GM19452 (cell line): ENCODE measurements around the gene ZSCAN10.
"Not testable (repeated sequence)": the region's sequence is repeated elsewhere in the genome, so short reads cannot be mapped to it uniquely, and the experiment has no call there.

ENCODE experiments used
- ATAC-seq: cut with Tn5 transposase; IDR thresholded peaks from one replicate; pipeline ENCODE4 v1.9.1; 2021; ENCODE audit not compliant: unreplicated experiment

The ZSCAN10 gene

GRCh38 chr16:3098459-3099394 is at the start of gene ZSCAN10:
ZSCAN10 (minus strand) TSS chr16:3099294; CDS start chr16:3092937, 6,357 bp downstream.
- no peak for ATAC-seq

- no peak for ATAC-seq
Measured at GRCh38 chr16:3148256-3149192, 49.4 kb upstream of the ZSCAN10 start.

- no peak for ATAC-seq
Measured at GRCh38 chr16:3147757-3148104, 48.6 kb upstream of the ZSCAN10 start.

- no peak for ATAC-seq
Measured at GRCh38 chr16:3147046-3147756, 48.1 kb upstream of the ZSCAN10 start.

GRCh38 chr16:3145660-3146059 is 46.6 kb upstream of the ZSCAN10 start:
- ATAC-seq: no peak

GRCh38 chr16:3145151-3145550 is 46.1 kb upstream of the ZSCAN10 start:
- no peak for ATAC-seq

GRCh38 chr16:3144321-3144983 is 45.4 kb upstream of the ZSCAN10 start:
- no peak for ATAC-seq

GRCh38 chr16:3143598-3144320 is 44.7 kb upstream of the ZSCAN10 start:
- no peak for ATAC-seq

GRCh38 chr16:3143189-3143588 is 44.1 kb upstream of the ZSCAN10 start:
- no peak for ATAC-seq

GRCh38 chr16:3142770-3143169 is 43.7 kb upstream of the ZSCAN10 start:
- ATAC-seq: no peak

GRCh38 chr16:3142327-3142726 is 43.2 kb upstream of the ZSCAN10 start:
- ATAC-seq: no peak

- no peak for ATAC-seq
Measured at GRCh38 chr16:3141781-3142311, 42.8 kb upstream of the ZSCAN10 start.

GRCh38 chr16:3140603-3141427 is 41.7 kb upstream of the ZSCAN10 start:
- no peak for ATAC-seq

GRCh38 chr16:3139561-3139960 is 40.5 kb upstream of the ZSCAN10 start:
- not testable (repeated sequence) for ATAC-seq

- ATAC-seq: no peak
Measured at GRCh38 chr16:3138823-3139426, 39.8 kb upstream of the ZSCAN10 start.

- ATAC-seq: no peak
Measured at GRCh38 chr16:3138342-3138741, 39.2 kb upstream of the ZSCAN10 start.

- no peak for ATAC-seq
Measured at GRCh38 chr16:3137267-3137666, 38.2 kb upstream of the ZSCAN10 start.

- no peak for ATAC-seq
Measured at GRCh38 chr16:3135126-3135715, 36.1 kb upstream of the ZSCAN10 start.
